Pulmonary artery endothelial cell (primary cell): ENCODE data around the gene FERD3L. TPM values are rescaled to one million over a fixed set of nuclear protein-coding genes. Genes with fewer than 3 reads are reported as not detected.

Experiments
- DNase-seq: peaks from one replicate; pipeline ENCODE4 v3.0.0-alpha.2; 2011; ENCODE audit warnings: low read depth, low spot score
- total RNA-seq: library from RNA; depleted of rRNA; stranded (reverse); fragments of >200 nt; gene quantifications from 2 replicates; pipeline ENCODE4 v1.2.3, GENCODE V29; 2014

Gene FERD3L
- total RNA-seq, 1 donor from 2014 or later = not detected

- DNase-seq = no peak
Observed at GRCh38 chr7:19101472-19101871, 43.7 kb downstream of the FERD3L start.

GRCh38 chr7:19099924-19100323 is 45.3 kb downstream of the FERD3L start:
- DNase-seq = no peak

- DNase-seq = no peak
Observed at GRCh38 chr7:19099194-19099593, 46.0 kb downstream of the FERD3L start.

GRCh38 chr7:19098510-19098909 is 46.7 kb downstream of the FERD3L start:
- no peak for DNase-seq

GRCh38 chr7:19097165-19098055 is 47.8 kb downstream of the FERD3L start:
- no peak for DNase-seq

GRCh38 chr7:19095353-19095860 is 49.8 kb downstream of the FERD3L start:
- DNase-seq = no peak

Other genes with a start within 250 kb of the FERD3L start
- 3.4 and 9.2 TPM in 2 replicates for gene TWIST1, start 27.8 kb downstream of the FERD3L start, total RNA-seq